ENCODE data around the gene DSCAML1.
A peak's percentile ranks its signal among the peaks of the same experiment; 100 is the strongest.

Gene DSCAML1

DNA sequence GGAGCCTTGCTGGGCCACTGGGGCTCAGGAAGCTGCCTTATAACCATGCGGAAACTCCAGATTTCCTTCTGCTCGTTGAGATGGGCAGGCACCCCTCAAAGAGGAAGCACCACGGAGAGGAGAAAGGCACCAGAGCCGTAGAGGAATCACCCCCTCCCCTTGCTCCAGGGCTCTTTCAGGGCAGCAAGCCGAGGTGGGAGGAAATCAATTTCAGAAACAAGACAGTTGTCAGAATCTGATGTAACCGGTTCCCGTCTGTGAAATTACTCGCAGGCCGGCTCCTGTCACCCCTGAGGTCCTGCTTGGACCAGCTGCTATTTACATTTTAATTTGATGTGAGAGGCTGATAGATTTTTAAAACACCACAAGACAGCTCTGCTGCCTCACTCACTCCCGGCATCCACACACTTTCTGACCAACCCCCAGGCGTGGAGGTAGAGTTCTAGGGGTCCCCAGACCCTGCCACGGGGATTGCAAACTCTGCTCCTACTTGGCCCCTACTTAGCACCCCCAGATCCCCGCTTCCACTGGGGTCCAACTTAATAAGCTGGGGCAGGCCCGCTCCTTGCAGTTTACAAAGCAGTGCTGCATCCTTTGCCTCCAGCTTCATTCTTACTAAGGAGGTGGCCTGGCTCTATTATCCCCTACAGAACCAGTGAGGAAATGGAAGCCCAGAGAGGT is 306.9 kb downstream of the DSCAML1 start:
- intact Hi-C loops (cut with DNase I) = no loop called here
- no peak for DNase-seq

DNA sequence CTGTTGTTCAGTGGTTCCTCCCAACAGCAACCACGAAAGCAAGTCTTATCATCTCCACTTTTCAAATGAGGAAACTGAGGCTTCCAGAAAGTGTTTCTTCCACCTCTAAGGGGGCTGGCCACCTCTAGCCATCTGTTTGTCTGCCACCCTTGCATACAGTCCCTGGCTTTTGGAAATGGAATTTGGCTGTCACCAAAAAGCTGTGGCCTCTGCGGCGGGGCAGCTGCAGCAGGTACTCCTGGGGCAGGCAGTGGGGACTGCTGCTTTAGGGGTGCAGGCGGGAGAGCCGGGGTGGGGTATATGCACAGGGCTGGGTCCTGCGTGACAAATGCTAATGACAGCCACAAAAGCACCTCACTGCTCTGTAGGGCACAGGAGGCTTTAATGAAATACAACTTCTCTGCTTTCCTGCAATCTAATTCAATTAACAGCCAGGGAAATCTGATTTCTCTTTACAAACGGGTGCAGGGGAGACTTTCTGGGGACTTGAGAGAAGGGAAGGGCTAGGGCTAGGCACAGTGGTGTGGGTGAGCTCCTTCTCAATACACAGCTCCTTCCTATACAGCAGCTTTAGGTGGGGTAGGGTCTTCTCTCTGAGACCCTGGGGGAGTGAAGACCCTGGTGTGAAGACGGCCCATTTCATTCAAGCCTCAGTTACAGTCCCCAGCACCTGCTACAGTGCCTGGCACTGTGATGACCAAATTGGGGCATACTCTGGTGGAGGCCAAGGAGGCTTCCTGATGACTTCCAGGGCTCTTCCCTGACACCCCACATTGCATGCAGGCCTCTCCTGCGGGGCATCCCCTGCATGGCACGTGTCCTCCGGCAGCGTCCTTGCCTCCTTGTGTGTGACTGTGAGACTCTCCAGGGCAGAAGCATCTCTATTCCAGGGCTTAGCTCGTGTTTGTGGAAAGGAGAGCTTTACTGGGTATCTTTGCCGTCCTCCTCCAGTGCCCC is 307.7 kb downstream of the DSCAML1 start:
- intact Hi-C loops (cut with DNase I) = no loop called here
- DNase-seq = no peak

DNA sequence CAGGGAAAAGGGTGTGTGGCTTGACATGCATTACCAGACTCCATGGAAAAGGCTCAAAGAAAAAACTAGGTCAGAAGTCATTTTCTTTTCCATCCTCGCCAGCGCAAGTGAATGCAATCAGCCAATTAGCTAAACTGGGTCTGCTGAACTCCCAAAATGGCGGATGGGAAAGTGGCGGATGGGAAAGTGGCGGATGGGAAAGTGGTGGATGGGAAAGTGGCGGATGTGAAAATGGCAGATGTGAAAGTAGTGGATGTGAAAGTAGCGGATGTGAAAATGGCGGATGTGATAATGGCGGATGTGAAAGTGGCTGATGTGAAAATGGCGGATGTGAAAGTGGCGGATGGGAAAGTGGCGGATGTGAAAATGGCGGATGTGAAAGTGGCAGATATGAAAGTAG is 311.0 kb downstream of the DSCAML1 start:
- intact Hi-C loops (cut with DNase I) = no loop called here
- no peak for DNase-seq

DNA sequence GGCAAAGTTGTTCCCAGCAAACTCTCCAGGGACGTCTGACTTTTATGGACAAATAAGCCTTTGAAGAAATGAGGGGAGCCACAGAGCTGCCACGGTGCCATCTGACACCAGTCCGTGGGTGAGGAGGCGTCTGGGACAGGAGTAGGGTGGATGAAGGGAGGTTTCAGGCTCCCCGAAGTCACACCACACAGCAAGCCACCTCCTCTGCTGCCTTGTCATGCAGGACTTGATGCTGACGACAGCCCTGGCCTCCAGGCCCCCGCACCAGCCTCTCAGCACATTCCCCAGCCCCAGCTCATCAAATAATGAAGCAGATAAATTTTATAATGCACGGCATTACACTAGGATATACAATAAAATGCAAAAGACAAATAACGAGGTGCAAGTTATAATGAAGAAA is 312.9 kb downstream of the DSCAML1 start:
- peak in 5 of 42 donors; percentile 14 to 61 (median 28) for DNase-seq
- intact Hi-C loops (cut with DNase I) = no loop called here

DNA sequence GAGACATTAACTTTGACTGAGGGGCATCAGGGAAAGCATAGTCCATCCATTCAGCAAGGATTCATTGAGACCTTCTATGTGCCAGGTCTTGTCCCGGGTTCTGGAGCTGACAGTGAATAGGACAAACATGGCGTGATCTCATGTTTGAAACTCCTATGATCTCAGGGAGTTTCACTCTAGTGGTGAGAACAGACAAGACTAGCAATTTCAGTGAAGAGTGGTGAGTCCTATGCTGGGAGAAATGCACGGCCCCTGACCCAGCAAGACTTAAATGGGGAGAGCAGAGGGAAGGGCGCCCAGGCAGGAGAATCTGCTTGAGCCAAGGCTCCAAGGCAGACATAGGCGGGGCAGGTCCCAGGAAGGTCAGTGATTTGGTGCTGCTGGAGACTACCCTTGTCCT is 313.6 kb downstream of the DSCAML1 start:
- no peak for DNase-seq
- intact Hi-C loops (cut with DNase I) = no loop called here

DNA sequence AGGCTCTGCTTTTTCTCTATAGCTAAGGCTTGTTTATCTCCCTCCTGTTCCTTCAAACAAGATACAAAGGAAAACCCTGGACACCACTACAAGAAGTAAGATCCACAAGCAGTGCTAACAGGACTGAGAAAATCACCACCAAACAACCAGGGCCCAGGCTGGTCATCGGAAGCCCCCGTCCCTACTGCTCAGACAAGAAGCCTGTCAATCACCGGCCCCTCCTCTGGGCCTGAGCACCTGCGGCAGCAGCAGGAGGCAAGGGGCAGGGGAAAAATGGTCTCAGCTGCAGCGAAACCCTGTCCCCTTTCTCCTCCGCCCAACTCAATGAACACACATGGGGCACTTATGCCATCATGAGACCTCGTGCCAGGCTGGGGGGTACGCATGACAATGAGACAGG is 314.1 kb downstream of the DSCAML1 start:
- DNase-seq = no peak
- intact Hi-C loops (cut with DNase I) = no loop called here

DNA sequence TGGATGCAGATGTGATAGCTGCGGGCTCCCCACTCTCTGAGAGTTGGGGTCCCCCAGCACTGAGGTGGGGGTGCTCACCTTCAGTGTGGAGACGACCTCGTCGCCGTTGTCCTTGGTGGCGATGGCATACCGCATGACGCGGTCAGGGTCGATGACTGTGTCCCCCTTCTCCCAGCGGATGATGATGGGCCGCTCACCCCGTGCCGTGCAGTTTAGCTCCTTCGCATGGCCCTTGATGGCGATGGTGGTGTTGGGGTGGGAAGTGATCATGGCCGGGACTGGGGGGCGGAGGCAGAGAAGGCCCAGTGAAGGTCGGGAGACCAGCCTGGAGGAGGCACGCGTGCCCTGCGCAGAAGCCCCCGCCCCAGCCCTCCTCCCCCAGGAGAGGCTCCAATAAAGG is 315.1 kb downstream of the DSCAML1 start:
- no peak for DNase-seq
- intact Hi-C loops (cut with DNase I) = no loop called here

DNA sequence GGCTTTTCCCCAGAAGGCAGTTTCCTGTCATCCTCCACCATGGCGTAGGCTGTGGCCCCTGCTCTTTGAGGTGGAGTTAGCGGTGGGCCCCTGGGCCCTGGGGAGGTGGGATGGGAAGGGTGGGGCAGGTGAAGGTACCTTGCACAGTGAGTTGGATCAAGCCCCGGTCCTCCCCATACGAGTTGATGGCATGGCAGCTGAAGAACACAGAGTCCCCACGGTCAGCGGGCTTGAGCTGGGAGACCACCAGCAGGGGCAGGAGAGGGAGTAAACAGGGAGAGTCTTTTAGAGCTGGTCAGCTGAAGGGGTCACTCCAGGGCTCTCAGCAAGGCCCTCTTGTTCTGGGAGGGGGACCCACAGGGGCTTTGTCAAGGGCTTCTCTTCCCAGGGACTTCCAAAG is 316.0 kb downstream of the DSCAML1 start:
- no peak for DNase-seq
- intact Hi-C loops (cut with DNase I) = no loop called here

DNA sequence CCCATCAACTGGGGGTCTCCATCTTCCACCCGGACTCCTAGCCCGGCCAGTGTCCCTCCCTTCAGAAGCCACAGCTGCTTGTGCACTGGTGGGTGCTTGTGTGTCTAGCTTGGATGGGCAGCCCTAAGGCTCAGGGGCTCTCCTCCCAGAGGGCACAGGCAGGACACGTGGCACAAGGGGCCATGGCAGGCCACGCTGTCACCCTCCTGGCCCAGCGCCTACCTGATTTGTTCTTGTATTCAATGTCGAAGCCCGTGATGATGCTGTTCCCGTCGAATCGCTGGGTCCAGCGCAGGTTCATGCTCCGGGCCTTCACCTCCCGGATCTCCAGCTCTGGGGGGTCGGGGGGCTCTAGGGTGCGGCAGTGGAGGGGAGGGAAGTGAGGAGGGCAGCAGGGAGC is 316.8 kb downstream of the DSCAML1 start:
- intact Hi-C loops (cut with DNase I) = no loop called here
- DNase-seq = no peak

DNA sequence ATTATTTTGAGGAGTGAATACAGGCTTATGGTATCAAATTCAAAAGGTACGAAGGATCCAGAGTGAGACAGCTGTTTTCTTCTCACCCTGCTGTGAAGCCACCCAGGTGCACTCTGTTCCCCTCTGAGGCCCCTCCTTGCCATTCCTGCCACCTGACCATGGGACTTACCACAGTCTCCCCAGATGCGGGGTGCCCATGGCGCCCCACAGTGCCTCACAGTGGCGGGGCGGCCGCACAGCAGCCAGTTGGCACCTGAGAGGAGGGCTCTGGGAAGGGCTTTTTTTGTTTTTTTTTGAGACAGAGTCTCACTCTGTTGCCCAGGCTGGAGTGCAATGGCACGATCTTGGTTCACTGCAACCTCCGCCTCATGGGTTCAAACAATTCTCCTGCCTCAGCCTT is 317.6 kb downstream of the DSCAML1 start:
- peak in 1 of 42 donors; percentile 45 for DNase-seq
- intact Hi-C loops (cut with DNase I) = no loop called here

DNA sequence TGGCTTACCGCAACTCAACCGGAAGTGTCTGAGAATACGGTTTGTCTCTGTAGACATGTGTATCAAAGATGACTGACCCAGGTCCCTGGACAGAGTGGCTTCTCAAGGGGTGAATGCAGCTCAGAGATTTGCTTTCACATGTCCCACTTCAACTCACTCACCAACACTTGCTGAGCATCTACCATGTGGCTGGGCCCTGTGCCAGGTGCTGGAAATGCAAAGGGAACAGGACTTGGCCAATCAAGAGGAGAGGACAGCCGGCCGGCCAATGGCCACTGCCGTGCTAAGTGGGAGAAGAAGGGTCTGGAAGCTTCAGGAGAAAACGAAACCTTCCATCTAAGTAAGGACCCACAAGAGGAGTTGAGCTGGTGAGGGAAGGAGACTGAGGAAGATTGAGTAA is 318.1 kb downstream of the DSCAML1 start:
- peak in 6 of 42 donors; percentile 15 to 69 (median 36) for DNase-seq
- intact Hi-C loops (cut with DNase I) = no loop called here

DNA sequence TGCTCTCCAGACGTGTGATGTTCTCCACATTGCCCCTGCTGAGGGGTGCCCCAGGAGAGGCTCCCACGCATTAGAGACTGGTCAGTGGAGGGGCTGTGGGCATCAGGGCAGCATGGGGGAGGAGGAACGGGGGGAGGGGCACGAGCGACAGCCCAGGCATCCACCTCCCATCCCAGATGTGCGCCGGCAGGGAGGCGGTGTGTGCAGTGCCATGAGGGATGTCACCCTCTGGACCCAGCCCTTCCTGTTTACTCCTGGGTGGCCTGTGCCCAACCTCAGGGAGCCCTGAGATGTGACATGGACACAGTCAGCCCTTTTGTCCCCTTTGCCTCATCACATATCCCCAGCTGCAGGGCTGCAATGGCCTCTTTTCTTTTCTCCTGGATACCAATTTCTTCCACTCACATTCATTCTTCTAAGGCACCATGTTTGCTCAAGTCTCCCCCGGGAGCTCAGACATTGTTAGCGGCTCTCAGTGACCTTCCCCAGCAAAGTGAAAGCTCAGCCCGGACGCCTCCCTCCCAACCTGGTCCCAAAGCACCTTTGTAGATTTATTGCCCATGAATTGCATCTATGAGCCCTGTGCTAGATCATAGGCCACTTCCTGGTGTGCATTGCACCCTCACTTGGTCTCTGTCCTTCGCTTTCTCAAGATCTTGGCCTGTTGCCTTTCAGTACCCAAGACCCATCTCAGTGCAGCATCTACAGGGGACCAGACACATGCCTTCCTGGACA is 318.7 kb downstream of the DSCAML1 start:
- intact Hi-C loops (cut with DNase I) = no loop called here
- no peak for DNase-seq

DNA sequence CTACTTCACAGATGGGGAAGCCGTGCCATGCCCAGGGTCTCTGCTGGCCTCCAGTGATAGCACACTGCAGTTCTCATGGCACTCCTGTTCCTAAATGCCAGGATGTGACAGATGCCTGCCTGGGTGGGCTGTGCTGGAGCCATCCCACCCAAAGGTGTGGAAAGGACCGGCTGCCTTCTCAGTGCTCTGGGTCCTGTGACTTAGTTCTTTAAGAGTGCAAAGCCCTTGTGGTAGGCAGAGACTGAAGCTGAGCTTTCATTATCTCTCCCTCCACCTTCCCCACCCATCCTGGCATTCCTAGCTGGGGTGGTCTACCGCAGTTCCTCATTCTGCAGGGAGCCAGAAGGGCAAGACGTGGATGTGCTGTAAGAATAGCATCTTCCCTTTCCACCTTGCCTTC is 319.3 kb downstream of the DSCAML1 start:
- intact Hi-C loops (cut with DNase I) = no loop called here
- DNase-seq = no peak

DNA sequence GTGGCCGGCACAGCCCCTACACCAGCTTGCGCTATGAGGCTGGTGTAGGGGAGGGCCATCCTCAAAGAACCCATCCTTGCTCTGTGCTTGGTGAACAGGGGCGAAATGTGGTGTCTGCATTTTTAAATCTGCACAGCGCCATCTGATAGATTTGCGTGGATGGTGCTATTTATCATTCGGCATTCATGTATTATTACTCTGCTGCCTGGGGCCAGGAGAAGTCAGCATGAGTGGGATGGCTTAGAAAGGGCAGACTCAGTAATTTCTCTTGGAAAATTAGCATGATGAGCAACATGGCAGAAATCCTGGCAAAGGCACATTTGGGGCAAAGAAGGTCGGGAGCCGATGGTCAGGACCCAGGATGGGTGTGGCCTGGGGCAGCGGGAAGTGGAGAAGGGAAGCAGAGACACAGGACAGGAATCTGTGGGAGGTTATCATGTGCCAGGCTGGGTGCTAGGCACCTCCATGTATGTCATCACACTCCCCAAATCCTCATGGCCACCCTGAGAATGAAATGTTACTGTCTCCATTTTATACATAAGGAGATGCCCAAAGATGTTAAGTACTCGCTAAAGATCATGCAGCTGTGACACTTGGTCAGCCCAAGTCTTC is 320.4 kb downstream of the DSCAML1 start:
- DNase-seq = no peak
- intact Hi-C loops (cut with DNase I) = no loop called here

DNA sequence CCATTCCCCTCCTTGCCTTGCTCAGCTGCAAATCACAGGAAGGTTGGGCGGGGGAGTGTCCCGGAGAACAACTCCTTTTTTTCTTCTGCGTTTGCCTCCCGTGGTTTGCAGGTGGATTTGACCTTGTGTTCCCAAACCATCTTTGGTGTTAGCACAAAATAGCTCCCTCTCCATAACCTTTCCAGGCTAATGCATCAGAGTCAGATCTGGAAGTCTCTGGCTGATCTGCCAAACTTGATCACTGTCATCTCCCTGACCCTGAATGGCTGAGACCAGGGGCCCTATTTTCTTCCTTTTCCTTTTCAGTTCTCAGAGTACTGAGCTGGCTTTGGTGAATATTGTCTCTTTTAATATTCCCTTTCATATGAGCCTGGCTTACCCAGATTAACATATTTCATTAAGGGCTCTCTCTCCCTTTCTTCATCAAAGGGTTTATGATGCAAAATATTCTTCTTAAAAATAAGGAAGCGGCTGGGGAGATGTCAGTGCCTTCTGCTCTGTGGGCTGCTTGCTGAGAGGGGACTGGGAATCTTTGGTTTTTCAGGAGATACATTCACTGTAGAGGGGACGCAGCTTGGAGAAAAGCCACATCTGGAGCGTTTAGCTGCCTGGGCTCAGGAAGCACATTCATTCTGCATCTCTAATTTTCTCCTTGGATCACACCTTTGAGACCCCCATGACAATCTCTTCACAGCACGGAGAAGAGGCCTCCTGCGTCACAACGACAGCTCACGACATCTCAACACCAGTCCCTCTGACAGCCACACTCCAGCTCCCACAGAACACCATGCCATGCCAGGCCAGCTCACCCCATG is 321.1 kb downstream of the DSCAML1 start:
- intact Hi-C loops (cut with DNase I) = no loop called here
- no peak for DNase-seq

DNA sequence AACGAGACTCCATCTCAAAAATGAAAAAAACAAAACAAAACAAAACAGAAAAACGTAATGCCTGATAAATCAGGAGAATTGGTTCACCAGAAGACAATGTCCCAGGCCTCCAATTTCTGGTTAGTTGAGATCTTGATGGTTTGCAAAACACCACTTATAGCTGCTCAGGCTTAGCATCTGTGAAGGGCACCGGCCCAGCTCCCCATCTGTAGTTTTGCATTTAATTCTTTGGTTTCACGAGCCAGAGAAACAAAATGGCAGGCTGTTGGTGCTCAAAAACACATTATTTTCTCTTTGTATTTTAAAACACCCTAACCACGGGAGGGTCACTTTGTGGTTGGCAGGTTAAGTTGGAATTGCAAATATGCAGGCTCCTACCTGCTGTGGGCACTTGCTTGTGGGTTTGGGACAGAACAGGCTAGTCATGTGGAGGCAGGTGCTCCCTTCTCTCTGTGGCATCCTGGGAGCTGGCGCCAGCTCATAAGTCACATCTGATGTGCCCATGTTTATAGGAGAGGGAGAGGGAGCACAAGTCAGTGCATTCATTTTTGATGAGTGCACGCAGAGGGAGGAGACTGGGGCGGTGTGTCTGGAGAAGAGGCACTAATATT is 323.4 kb downstream of the DSCAML1 start:
- intact Hi-C loops (cut with DNase I) = no loop called here
- no peak for DNase-seq

DNA sequence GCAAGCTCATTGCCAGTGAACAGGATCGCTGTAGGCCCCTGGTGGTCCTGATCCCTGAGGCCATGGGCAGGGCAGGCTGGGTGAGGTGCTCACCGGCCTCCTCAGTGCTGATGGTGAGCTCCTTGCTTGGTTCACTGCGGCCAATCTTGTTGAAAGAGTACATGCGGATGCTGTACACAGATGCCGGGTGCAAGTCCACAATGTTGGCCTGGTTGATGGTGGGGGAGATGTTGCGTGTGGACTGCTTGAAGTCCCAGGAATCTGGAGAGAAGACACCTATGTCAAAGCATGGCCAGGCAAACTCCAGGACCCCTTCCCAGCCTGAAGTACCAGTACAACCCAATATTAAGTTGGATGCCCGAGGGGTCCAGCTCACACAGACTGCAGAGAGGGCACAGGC is 325.2 kb downstream of the DSCAML1 start:
- intact Hi-C loops (cut with DNase I) = no loop called here
- no peak for DNase-seq

DNA sequence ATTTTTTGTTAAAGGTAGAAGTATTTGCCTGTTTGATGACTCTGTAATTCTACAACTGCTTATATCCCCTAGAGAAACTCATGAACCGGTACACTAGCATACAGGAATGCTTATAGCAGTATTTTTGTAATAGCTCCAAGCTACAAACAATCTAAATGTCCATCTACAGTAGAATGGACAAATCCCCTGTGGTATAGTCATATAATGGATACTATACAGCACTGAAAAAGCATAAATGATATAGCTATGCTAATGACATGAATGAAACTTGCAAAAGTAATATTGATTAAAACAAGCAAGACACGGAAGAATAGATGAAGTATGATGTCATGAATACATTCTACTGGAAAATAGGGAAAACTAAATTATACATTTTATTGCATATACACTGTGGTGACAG is 326.4 kb downstream of the DSCAML1 start:
- intact Hi-C loops (cut with DNase I) = no loop called here
- no peak for DNase-seq

Data from head of caudate nucleus (tissue), 42 donors.